22Rv1 (cell line): ENCODE measurements around the gene CATSPER1.

Experiments used
- H3K27ac ChIP-seq: fragments of 450-650 bp; 2 replicates; pipeline ENCODE4 v1.5.1; 2017
- CTCF ChIP-seq: fragments of 450-650 bp; IDR thresholded peaks from 2 replicates; pipeline ENCODE4 v1.5.1; 2017; ENCODE audit warnings: mild to moderate bottlenecking
- ZFX ChIP-seq: fragments of 450-650 bp; IDR thresholded peaks from 2 replicates; pipeline ENCODE4 v1.6.1; 2017; ENCODE audit warnings: antibody characterized with exemption, borderline replicate concordance

CATSPER1 gene

GRCh38 chr11:66026017-66026529 lies at the start of gene CATSPER1:
TSS of gene CATSPER1 (minus strand) at chr11:66026479. CDS start at chr11:66026379, 100 bp downstream.
- H3K27ac ChIP-seq, result no peak within 1 kb of the TSS
- TF ChIP-seq CTCF, result no peak
- TF ChIP-seq ZFX, result no peak

DNA sequence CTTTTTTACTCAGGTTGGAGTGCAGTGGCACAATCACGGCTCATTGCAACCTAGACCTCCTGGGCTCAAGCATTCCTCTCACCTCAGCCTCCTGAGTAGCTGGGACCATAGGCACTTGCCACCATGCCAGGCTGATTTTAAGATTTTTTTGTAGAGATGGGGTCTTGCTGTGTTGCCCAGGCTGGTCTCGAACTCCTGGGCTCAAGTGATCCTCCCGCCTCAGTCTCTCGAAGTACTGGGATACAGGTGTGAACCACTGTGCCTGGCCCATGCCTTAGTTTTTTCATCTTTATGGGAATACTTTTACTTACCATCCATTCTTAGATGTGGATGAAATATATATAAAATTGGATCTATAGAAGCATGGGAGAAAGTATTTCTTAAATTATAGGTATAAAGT lies 49.0 kb upstream of the CATSPER1 start:
- no peak for TF ChIP-seq ZFX
- TF ChIP-seq CTCF, result no peak
- H3K27ac ChIP-seq, result no peak overlapping the region

GRCh38 chr11:66073669-66074068 lies 47.4 kb upstream of the CATSPER1 start:
- no peak overlapping the region for H3K27ac ChIP-seq

DNA sequence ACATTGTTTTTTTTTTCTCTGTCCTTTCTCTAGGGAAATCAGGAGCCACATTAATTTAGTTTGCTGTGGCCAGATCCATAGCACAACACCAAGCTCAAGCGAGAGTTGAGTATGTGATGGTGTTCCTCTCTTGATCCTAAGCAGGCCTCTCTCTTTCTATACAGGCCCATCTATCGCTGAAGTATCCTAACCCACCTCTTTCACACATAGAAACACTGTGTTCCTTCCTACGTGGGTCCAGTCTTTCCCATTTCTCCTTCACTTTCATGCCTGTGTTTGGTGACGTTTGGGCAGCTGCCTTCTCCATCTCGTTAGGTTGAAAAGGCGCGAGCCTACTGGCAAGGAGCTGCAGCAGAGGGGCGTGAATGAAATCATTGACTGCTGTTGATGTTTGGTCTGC lies 46.2 kb upstream of the CATSPER1 start:
- TF ChIP-seq ZFX (no peak), CTCF (no peak)
- H3K27ac ChIP-seq, result no peak overlapping the region

More at GRCh38 chr11:66073669-66074068, 47.4 kb upstream of the CATSPER1 start:
- TF ChIP-seq ZFX (no peak), CTCF (no peak)

GRCh38 chr11:66072081-66072480 lies 45.8 kb upstream of the CATSPER1 start:
- TF ChIP-seq CTCF (no peak), ZFX (no peak)
- no peak overlapping the region for H3K27ac ChIP-seq

DNA sequence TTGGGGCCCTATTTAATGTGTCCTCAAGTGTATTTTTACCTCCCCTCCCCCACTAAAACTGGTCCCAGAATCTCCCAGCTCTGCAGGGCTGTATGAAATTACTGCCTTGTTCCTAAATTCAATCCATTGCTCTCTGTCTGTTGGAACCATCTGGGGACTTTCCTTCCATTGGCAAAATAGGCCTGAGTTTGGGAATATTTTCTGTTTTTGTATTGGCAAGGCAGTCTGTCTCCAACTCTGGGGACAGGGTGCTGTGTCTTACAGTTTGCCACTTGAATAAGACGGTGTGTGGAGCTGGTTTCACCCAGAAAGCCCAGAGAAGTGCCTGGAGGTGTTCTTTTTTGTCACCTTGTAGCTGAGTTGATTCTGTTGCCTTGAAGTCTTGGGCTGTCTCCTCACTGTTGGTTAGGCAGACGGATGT lies 45.1 kb upstream of the CATSPER1 start:
- peak overlapping the region; percentile 78; the same call in 1 of the 2 replicates for H3K27ac ChIP-seq
- TF ChIP-seq ZFX (no peak), CTCF (no peak)

GRCh38 chr11:66070604-66071380 lies 44.5 kb upstream of the CATSPER1 start:
- peak overlapping the region; percentile 78 for H3K27ac ChIP-seq

More at GRCh38 chr11:66070604-66071380, 44.5 kb upstream of the CATSPER1 start:
- no peak for TF ChIP-seq CTCF
- no peak for TF ChIP-seq ZFX
